Measurements from ENCODE around the gene MYL4. TPM values are rescaled to one million over a fixed set of nuclear protein-coding genes. Genes with fewer than 3 reads are reported as not detected.

The MYL4 gene
- total RNA-seq, 1 experiment from 2014 or later: not detected

GRCh38 chr17:47231866-47232265 is 22.7 kb downstream of the MYL4 start:
- in situ Hi-C loops (cut with HindIII; ENCODE audit: low pct_unique_long_range_greater_than_20kb, low sequenced_read_pairs): no loop called here
- no peak for DNase-seq (ENCODE audit: low read depth)

- in situ Hi-C loops (cut with HindIII; ENCODE audit: low pct_unique_long_range_greater_than_20kb, low sequenced_read_pairs): no loop called here
- DNase-seq (ENCODE audit: low read depth): no peak
Measured at GRCh38 chr17:47232465-47232864, 23.3 kb downstream of the MYL4 start.

DNA sequence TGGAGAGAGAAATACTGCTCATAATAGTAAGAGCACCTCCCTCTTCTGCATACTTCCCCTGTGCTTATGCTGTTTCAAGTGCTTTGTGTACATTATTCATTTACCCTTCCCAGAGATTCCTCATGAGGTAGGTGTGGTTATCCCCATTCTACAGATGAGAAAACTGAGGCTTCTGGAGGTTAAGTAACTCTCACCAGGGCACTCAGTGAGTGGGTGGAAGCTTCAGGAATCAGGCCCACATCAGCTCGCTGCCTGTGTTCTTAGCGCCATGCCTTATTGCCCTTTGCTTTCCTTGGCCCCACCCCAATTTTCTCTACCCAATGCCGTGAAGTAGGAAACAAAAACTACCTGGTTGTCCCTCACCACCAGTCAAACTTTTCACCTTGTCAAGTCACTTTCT is 26.4 kb downstream of the MYL4 start:
- no peak for DNase-seq (ENCODE audit: low read depth)
- in situ Hi-C loops (cut with HindIII; ENCODE audit: low pct_unique_long_range_greater_than_20kb, low sequenced_read_pairs): no loop called here

GRCh38 chr17:47235923-47236322 is 26.8 kb downstream of the MYL4 start:
- in situ Hi-C loops (cut with HindIII; ENCODE audit: low pct_unique_long_range_greater_than_20kb, low sequenced_read_pairs): no loop called here
- no peak for DNase-seq (ENCODE audit: low read depth)

- no peak for DNase-seq (ENCODE audit: low read depth)
- in situ Hi-C loops (cut with HindIII; ENCODE audit: low pct_unique_long_range_greater_than_20kb, low sequenced_read_pairs): no loop called here
Measured at GRCh38 chr17:47237841-47238240, 28.7 kb downstream of the MYL4 start.

GRCh38 chr17:47238321-47239010 is 29.3 kb downstream of the MYL4 start:
- in situ Hi-C loops (cut with HindIII; ENCODE audit: low pct_unique_long_range_greater_than_20kb, low sequenced_read_pairs): no loop called here
- DNase-seq (ENCODE audit: low read depth): no peak

DNA sequence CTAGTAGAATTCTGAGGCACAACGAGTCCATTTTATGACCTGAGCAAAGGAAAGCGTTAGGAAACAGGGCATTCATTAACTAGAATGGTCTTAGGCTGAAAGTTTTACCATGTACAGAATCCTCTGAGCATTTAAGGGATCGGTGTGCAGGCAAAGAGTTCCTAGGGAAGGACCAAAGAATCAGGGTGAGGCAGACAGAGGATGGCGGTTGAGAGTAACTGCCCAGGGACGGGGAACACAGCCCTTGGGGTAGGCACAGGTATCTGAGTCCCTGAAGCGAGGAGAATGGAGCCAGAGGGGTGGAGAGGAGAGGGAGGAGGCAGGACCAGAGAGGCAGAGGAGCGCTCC is 30.4 kb downstream of the MYL4 start:
- in situ Hi-C loops (cut with HindIII; ENCODE audit: low pct_unique_long_range_greater_than_20kb, low sequenced_read_pairs): no loop called here
- no peak for DNase-seq (ENCODE audit: low read depth)

DNA sequence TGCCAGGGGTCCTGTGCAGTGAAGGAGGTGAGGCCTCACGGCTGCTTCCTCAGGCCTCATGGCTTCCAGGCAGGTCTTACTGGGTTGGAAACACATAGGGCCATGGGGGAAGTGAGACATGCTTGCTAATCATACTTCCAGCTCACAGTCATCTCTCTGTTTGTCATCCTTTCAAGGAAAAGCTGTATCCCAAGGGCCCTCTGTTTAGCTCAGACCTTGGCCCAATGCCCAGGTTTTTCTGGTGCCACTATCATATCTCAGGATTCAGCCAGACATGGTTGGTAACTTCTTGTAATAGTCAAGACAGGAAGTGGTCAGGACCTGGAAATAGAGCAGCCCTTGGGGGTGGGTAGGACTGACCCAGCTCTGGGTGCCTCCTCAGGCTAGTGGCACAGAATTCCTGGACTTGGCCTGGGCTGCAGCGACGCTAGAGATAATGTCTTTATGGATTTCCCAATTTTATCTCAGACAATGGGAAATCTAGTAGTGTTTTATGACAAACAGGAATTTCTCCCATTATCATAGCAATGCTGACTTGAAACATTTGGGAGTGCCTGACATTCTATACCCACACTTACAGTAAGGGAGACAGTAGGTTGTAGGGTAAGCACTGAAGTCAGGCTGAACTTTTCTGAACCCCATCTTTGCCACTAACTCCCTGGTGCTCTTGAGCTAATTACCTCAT is 31.0 kb downstream of the MYL4 start:
- peak; percentile 97 for DNase-seq (ENCODE audit: low read depth)
- in situ Hi-C loops (cut with HindIII; ENCODE audit: low pct_unique_long_range_greater_than_20kb, low sequenced_read_pairs): no loop called here

GRCh38 chr17:47240806-47241205 is 31.7 kb downstream of the MYL4 start:
- in situ Hi-C loops (cut with HindIII; ENCODE audit: low pct_unique_long_range_greater_than_20kb, low sequenced_read_pairs): no loop called here
- DNase-seq (ENCODE audit: low read depth): no peak

DNA sequence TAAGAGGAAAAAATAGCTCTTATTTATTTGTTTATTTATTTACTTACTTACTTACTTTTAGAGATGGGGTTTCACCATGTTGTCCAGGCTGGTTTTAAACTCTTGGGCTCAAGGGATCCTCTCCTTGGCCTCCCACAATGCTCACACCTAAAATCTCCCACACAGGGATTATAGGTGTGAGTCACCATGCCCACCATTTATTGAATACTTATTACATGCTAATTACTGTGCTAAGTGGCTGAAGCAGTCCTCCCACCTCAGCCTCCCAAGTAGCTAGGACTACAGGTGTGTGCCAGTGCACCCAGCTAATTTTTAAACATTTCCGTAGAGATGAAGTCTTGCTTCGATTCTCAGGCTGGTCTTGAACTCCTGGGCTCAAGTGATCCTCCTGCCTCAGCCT is 33.5 kb downstream of the MYL4 start:
- DNase-seq (ENCODE audit: low read depth): no peak
- in situ Hi-C loops (cut with HindIII; ENCODE audit: low pct_unique_long_range_greater_than_20kb, low sequenced_read_pairs): no loop called here

GRCh38 chr17:47243737-47244598 is 34.8 kb downstream of the MYL4 start:
- in situ Hi-C loops (cut with HindIII; ENCODE audit: low pct_unique_long_range_greater_than_20kb, low sequenced_read_pairs): no loop called here
- DNase-seq (ENCODE audit: low read depth): no peak

DNA sequence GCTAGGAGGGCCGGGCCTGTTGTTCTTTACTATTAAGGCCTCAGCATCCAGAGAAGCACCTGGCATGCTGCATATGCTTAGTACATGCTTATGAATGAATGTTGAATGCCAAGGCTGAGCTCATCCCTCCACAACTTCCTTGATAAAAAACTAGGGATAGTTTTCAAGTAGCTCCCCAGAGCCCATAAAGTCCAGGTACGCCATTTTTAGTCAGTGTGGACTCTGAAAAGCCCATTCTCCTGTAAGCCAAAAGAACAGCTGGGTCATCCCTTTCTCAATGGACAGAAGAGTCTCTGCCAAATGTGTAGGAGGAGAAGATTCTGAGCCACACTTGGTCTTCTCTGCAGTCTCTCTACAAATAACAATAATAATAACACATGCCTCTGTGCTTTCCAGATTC is 35.5 kb downstream of the MYL4 start:
- in situ Hi-C loops (cut with HindIII; ENCODE audit: low pct_unique_long_range_greater_than_20kb, low sequenced_read_pairs): no loop called here
- DNase-seq (ENCODE audit: low read depth): no peak

GRCh38 chr17:47246120-47246519 is 37.0 kb downstream of the MYL4 start:
- DNase-seq (ENCODE audit: low read depth): no peak
- in situ Hi-C loops (cut with HindIII; ENCODE audit: low pct_unique_long_range_greater_than_20kb, low sequenced_read_pairs): no loop called here

- in situ Hi-C loops (cut with HindIII; ENCODE audit: low pct_unique_long_range_greater_than_20kb, low sequenced_read_pairs): no loop called here
- no peak for DNase-seq (ENCODE audit: low read depth)
Measured at GRCh38 chr17:47250855-47251254, 41.7 kb downstream of the MYL4 start.

DNA sequence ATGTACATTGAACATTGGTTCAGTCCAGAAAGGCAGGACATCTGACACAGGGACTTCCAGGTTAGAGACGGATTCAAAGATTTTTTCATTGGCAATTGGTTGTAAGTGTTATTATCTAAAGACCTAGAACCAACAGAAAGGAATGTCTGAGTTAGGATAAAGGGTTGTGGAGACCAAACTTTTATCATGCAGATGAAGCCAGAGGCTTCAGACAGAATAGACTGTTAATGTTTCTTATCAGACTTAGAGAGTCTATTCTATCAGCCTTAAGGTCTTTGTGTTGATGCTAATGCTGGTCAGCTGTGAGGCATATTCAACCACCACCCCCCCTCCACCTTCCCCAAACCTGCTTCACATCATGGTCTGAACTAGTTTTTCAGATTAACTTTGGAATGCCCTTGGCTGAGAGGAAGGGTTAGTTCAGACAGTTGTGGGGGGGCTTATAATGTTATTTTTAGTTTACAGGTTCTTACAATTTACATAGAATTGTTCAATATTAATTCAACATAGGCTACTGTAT is 42.3 kb downstream of the MYL4 start:
- DNase-seq (ENCODE audit: low read depth): no peak
- in situ Hi-C loops (cut with HindIII; ENCODE audit: low pct_unique_long_range_greater_than_20kb, low sequenced_read_pairs): no loop called here

GRCh38 chr17:47252209-47252608 is 43.1 kb downstream of the MYL4 start:
- DNase-seq (ENCODE audit: low read depth): peak; percentile 35
- in situ Hi-C loops (cut with HindIII; ENCODE audit: low pct_unique_long_range_greater_than_20kb, low sequenced_read_pairs): no loop called here

DNA sequence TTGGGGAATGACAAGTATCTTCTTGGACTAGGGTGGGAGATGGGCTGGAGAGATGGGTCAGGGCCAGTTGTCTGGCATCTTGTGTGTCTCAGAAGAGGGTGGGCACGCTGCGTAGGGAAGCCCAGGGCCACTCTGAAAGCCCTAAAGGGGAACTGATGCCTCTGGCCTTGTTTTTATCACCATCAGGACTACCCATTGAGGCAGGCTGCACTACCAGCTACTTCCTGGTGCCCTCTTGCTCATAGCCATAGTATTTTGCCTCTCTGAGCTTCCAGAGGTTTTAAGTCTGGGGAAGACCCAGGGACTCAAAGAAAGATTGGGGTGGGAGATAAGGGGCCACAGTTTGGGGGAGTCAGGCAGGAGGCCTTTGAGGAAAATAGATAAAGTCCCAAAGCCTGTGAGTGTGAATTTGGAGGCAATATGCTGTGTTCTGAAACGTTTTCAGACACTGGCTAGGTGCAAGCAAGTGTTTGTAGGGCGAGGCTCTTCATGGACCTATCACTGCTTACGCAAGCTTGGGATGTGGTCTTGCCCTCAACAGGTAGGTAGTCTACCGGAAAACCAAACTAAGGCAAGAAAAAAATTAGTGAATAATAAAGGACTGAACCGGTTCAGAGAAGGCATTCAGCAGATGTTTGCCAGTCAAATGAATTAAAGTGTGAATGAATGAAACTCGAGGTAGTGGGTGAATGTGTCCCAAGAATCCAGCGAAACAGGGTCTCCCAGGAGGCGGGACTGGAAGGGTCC is 43.8 kb downstream of the MYL4 start:
- in situ Hi-C loops (cut with HindIII; ENCODE audit: low pct_unique_long_range_greater_than_20kb, low sequenced_read_pairs): no loop called here

GRCh38 chr17:47253541-47254402 is 44.6 kb downstream of the MYL4 start, which contains the start of gene ITGB3:
TSS of gene ITGB3 (plus strand) at chr17:47253827. CDS start at chr17:47253862, 35 bp downstream.
- in situ Hi-C loops (cut with HindIII; ENCODE audit: low pct_unique_long_range_greater_than_20kb, low sequenced_read_pairs): no loop called here

More for the DNA sequence above, 43.8 kb downstream of the MYL4 start:
- no peak for DNase-seq (ENCODE audit: low read depth)

More at GRCh38 chr17:47253541-47254402, 44.6 kb downstream of the MYL4 start, which contains the start of gene ITGB3:
- DNase-seq (ENCODE audit: low read depth): peak; percentile 79

Data from Caki2 (cell line).